Upper lobe of left lung (tissue), 4 donors: ENCODE measurements around the gene PAMR1.

Experiments used
- POLR2A ChIP-seq, 4 donors: fragments of 450-650 bp; IDR thresholded peaks; one replicate each; pipeline ENCODE4 v1.5.1; 2016 to 2017; ENCODE audit warnings: antibody characterized with exemption in 4 of 4, mild to moderate bottlenecking in 2 of 4
- TF ChIP-seq, protein P1 (sequence below), 6 experiments: fragments of 450-650 bp in 4 of 6; fragments of 200-600 bp in 2 of 6; sonication (generic) in 2 of 6; IDR thresholded peaks; one replicate each; pipeline ENCODE4 v1.5.1; 2016 to 2019; ENCODE audit warnings: antibody characterized with exemption in 6 of 6

DNA sequence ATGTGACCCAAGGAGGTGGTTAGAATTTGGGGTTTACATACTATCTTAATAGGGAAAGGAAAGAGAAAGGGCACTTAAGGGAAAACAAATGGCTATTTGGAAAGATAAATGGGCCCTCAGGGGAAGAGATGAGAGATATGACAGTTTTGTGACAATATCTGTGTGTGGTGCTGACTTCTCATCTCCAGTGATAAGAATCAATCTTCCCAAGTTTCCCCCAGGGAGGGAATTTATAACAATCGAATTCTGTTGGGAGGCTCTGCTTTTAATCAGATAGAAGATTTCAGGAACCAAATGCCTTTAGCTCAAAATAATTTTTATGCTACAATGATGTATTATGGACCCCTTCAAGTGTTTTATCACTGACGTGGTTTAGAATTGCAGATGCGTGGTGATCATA lies 46.3 kb upstream of the PAMR1 start:
- TF ChIP-seq, protein P1, sequence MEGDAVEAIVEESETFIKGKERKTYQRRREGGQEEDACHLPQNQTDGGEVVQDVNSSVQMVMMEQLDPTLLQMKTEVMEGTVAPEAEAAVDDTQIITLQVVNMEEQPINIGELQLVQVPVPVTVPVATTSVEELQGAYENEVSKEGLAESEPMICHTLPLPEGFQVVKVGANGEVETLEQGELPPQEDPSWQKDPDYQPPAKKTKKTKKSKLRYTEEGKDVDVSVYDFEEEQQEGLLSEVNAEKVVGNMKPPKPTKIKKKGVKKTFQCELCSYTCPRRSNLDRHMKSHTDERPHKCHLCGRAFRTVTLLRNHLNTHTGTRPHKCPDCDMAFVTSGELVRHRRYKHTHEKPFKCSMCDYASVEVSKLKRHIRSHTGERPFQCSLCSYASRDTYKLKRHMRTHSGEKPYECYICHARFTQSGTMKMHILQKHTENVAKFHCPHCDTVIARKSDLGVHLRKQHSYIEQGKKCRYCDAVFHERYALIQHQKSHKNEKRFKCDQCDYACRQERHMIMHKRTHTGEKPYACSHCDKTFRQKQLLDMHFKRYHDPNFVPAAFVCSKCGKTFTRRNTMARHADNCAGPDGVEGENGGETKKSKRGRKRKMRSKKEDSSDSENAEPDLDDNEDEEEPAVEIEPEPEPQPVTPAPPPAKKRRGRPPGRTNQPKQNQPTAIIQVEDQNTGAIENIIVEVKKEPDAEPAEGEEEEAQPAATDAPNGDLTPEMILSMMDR (IDR thresholded peaks at IDR 0.05) = no peak
- TF ChIP-seq POLR2A (IDR thresholded peaks at IDR 0.05) = no peak
